SK-N-SH (cell line): Measurements from ENCODE around the gene MYL5.

Source experiments
- CHD2 ChIP-seq: fragments of 150-350 bp; IDR thresholded peaks from 2 replicates; pipeline ENCODE4 v1.6.1; 2018; ENCODE audit warnings: low read length; ENCODE audit not compliant: partially characterized antibody
- EZH2phosphoT487 ChIP-seq: fragments of 200-600 bp; sonication (generic); IDR thresholded peaks from 2 replicates; pipeline ENCODE4 v1.6.1; 2017; ENCODE audit warnings: low read depth, mixed run types, mild to moderate bottlenecking, antibody characterized with exemption, moderate library complexity, borderline replicate concordance
- MXI1 ChIP-seq: IDR thresholded peaks from 2 replicates; pipeline ENCODE4 v1.6.1; 2012; ENCODE audit warnings: mild to moderate bottlenecking, low read depth, low read length, improper control_type of control experiment
- TCF12 ChIP-seq: IDR thresholded peaks from 2 replicates; pipeline ENCODE4 v1.4.0; 2012
- TEAD4 ChIP-seq: IDR thresholded peaks from 2 replicates; pipeline ENCODE4 v1.4.0; 2012; ENCODE audit warnings: mild to moderate bottlenecking, borderline replicate concordance; ENCODE audit not compliant: insufficient read depth
- TF ChIP-seq, protein P1 (sequence below): fragments of 200-600 bp; sonication (generic); IDR thresholded peaks from 2 replicates; pipeline ENCODE4 v1.6.1; 2017; ENCODE audit warnings: antibody characterized with exemption, mild to moderate bottlenecking, moderate library complexity
- TF ChIP-seq, protein P2 (sequence below): IDR thresholded peaks from 2 replicates; pipeline ENCODE4 v1.6.1; 2012; ENCODE audit warnings: mild to moderate bottlenecking, low read depth, low read length, moderate library complexity

DNA sequence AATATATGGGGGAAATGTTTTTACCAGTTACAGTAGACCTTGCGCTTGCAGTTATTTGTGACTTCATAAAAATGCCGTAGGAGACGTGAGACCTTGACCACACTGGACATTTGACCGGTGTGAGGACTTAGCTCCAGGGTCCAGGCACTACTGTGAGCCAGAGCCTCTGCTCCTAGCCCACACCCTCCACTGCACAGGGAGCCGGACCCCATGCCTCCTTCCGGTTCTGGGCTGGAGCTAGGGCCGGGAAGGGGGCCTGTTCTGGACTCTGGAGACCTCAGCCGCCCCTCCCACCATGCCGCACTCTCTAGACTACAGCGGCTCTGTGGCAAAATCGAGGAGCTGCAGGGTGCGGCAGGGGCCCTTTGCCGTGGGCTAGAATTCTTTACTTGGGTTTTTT lies 36.6 kb downstream of the MYL5 start:
- TF ChIP-seq TEAD4 (no peak), TCF12 (no peak), EZH2phosphoT487 (no peak), CHD2 (no peak), MXI1 (no peak)
- TF ChIP-seq, protein P1, sequence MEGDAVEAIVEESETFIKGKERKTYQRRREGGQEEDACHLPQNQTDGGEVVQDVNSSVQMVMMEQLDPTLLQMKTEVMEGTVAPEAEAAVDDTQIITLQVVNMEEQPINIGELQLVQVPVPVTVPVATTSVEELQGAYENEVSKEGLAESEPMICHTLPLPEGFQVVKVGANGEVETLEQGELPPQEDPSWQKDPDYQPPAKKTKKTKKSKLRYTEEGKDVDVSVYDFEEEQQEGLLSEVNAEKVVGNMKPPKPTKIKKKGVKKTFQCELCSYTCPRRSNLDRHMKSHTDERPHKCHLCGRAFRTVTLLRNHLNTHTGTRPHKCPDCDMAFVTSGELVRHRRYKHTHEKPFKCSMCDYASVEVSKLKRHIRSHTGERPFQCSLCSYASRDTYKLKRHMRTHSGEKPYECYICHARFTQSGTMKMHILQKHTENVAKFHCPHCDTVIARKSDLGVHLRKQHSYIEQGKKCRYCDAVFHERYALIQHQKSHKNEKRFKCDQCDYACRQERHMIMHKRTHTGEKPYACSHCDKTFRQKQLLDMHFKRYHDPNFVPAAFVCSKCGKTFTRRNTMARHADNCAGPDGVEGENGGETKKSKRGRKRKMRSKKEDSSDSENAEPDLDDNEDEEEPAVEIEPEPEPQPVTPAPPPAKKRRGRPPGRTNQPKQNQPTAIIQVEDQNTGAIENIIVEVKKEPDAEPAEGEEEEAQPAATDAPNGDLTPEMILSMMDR = no peak
- TF ChIP-seq, protein P2, sequence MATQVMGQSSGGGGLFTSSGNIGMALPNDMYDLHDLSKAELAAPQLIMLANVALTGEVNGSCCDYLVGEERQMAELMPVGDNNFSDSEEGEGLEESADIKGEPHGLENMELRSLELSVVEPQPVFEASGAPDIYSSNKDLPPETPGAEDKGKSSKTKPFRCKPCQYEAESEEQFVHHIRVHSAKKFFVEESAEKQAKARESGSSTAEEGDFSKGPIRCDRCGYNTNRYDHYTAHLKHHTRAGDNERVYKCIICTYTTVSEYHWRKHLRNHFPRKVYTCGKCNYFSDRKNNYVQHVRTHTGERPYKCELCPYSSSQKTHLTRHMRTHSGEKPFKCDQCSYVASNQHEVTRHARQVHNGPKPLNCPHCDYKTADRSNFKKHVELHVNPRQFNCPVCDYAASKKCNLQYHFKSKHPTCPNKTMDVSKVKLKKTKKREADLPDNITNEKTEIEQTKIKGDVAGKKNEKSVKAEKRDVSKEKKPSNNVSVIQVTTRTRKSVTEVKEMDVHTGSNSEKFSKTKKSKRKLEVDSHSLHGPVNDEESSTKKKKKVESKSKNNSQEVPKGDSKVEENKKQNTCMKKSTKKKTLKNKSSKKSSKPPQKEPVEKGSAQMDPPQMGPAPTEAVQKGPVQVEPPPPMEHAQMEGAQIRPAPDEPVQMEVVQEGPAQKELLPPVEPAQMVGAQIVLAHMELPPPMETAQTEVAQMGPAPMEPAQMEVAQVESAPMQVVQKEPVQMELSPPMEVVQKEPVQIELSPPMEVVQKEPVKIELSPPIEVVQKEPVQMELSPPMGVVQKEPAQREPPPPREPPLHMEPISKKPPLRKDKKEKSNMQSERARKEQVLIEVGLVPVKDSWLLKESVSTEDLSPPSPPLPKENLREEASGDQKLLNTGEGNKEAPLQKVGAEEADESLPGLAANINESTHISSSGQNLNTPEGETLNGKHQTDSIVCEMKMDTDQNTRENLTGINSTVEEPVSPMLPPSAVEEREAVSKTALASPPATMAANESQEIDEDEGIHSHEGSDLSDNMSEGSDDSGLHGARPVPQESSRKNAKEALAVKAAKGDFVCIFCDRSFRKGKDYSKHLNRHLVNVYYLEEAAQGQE = no peak
